MCF 10A (cell line): ENCODE results near the gene PGAP6. TPM values are rescaled to one million over a fixed set of nuclear protein-coding genes. Genes with fewer than 3 reads are reported as not detected.
A peak's percentile ranks its signal among the peaks of the same experiment; 100 is the strongest.

ENCODE experiments used
- BruUV-seq: library from RNA; stranded (reverse); fragments of 400-500 nt; replicated peaks from 2 replicates; lab custom pipeline; 2021; lab: Mats Ljungman, UMichigan
- CTCF ChIA-PET: fragments of 300-600 bp; sonication (Branson Sonifier 250); formaldehyde crosslinking; extraction: SDS; loops from one replicate; lab custom pipeline; 2021; ENCODE audit warnings: antibody characterized with exemption, inconsistent platforms; lab: Yijun Ruan, JAX
- POLR2A ChIA-PET: fragments of 300-600, 350-650 bp; sonication (Branson Sonifier 250); formaldehyde crosslinking; extraction: SDS; loops from one replicate; lab custom pipeline; 2020; ENCODE audit warnings: antibody characterized with exemption, inconsistent platforms; lab: Yijun Ruan, JAX
- DNase-seq: peaks from one replicate; pipeline ENCODE4 v3.0.0-alpha.2; 2018; ENCODE audit not compliant: unreplicated experiment
- H3K27ac Mint-ChIP-seq: one replicate; pipeline ENCODE4 v1.8.0; 2022; ENCODE audit warnings: mild to moderate bottlenecking, low read depth, mixed read lengths; ENCODE audit not compliant: unreplicated experiment
- H3K27me3 Mint-ChIP-seq: one replicate; pipeline ENCODE4 v1.8.0; 2022; ENCODE audit warnings: mixed read lengths; ENCODE audit not compliant: insufficient read depth, unreplicated experiment
- H3K36me3 Mint-ChIP-seq: one replicate; pipeline ENCODE4 v1.8.0; 2022; ENCODE audit warnings: mild to moderate bottlenecking, moderate library complexity, mixed read lengths; ENCODE audit not compliant: insufficient read depth, unreplicated experiment
- H3K4me1 Mint-ChIP-seq: one replicate; pipeline ENCODE4 v1.8.0; 2022; ENCODE audit warnings: mixed read lengths; ENCODE audit not compliant: insufficient read depth, unreplicated experiment
- H3K4me3 Mint-ChIP-seq: one replicate; pipeline ENCODE4 v1.8.0; 2022; ENCODE audit warnings: mild to moderate bottlenecking, moderate library complexity, mixed read lengths; ENCODE audit not compliant: unreplicated experiment
- H3K9me3 Mint-ChIP-seq: one replicate; pipeline ENCODE4 v1.8.0; 2022; ENCODE audit warnings: mixed read lengths; ENCODE audit not compliant: unreplicated experiment
- CTCF ChIP-seq: fragments of 200-600 bp; IDR thresholded peaks from one replicate; pipeline ENCODE4 v1.8.0; 2022; ENCODE audit warnings: antibody characterized with exemption, mild to moderate bottlenecking; ENCODE audit not compliant: unreplicated experiment
- intact Hi-C: fragments of 100-400 bp; cut with micrococcal nuclease; formaldehyde crosslinking; loops from 2 replicates; pipeline ENCODE4 v1.14.1; 2022
- total RNA-seq: library from RNA; stranded (reverse); gene quantifications from 2 replicates; pipeline ENCODE4 v1.2.3, GENCODE V29; 2022

PGAP6 gene
- total RNA-seq, 1 experiment from 2014 or later: 18.3 TPM

- Mint-ChIP-seq H3K27ac (no peak overlapping the region), H3K4me1 (peaks cover 6% of the 10 kb centered on the region), H3K4me3 (peak overlapping the region; percentile 26), H3K9me3 (no peaks in the 10 kb centered on the region), H3K27me3 (no peaks in the 10 kb centered on the region), H3K36me3 (peaks cover 10% of the 10 kb centered on the region)
- ChIA-PET POLR2A (interaction anchor here (0.6 to 1.6 kb wide), 4 partner anchors 8 to 126 kb away, joined by 3 to 8 read pairs (median 6); partner anchors contain the start of genes DECR2 and FAM234A), CTCF (interaction anchor here (0.6 to 1.7 kb wide), 2 partner anchors 258 to 289 kb away, joined by 3 to 5 read pairs; no protein-coding TSS in a partner anchor)
- BruUV-seq: no TSS peak
- DNase-seq: peak; percentile 90
- no peak for TF ChIP-seq CTCF
- intact Hi-C loops: no loop called here
These were observed 27.4 kb downstream of the PGAP6 start for GRCh38 chr16:354291-354881.

GRCh38 chr16:353404-354290 lies 28.1 kb downstream of the PGAP6 start:
- Mint-ChIP-seq H3K4me3 (peak overlapping the region; percentile 71), H3K27ac (no peak overlapping the region), H3K4me1 (peaks cover 6% of the 10 kb centered on the region), H3K27me3 (no peaks in the 10 kb centered on the region), H3K36me3 (peaks cover 10% of the 10 kb centered on the region), H3K9me3 (no peaks in the 10 kb centered on the region)
- DNase-seq: peak; percentile 21
- BruUV-seq: no TSS peak
- CTCF ChIA-PET: interaction anchor here (0.5 to 1.7 kb wide), 3 partner anchors 54 to 288 kb away, joined by 3 to 5 read pairs (median 3); no protein-coding TSS in a partner anchor
- no peak for TF ChIP-seq CTCF
- intact Hi-C loops: no loop called here
- POLR2A ChIA-PET: interaction anchor here (0.6 to 3.5 kb wide), 7 partner anchors 9 to 125 kb away, joined by 3 to 20 read pairs (median 8); partner anchors contain the start of genes FAM234A, LUC7L and MRPL28

- Mint-ChIP-seq H3K4me1 (peaks cover 13% of the 10 kb centered on the region), H3K27ac (peak within 1 kb of the TSS; percentile 39)
- intact Hi-C loops: no loop called here
These were observed 29.0 kb downstream of the PGAP6 start, which contains the start of gene AXIN1 for GRCh38 chr16:352547-353403. Gene AXIN1 (minus strand): TSS chr16:352723. CDS start chr16:347025, 5,698 bp downstream.

More at GRCh38 chr16:352547-353403, 29.0 kb downstream of the PGAP6 start, which contains the start of gene AXIN1:
- ChIA-PET CTCF (interaction anchor here (0.5 to 1.2 kb wide), 2 partner anchors 73 to 145 kb away, joined by 3 to 6 read pairs; partner anchors contain the start of gene ARHGDIG), POLR2A (interaction anchor here (1.3 to 3.5 kb wide), 5 partner anchors 18 to 124 kb away, joined by 3 to 20 read pairs (median 13); partner anchors contain the start of genes FAM234A, LUC7L and MRPL28)
- Mint-ChIP-seq H3K4me3 (peak within 1 kb of the TSS; percentile 74), H3K36me3 (peaks cover 10% of the 10 kb centered on the region), H3K27me3 (no peaks in the 10 kb centered on the region), H3K9me3 (no peaks in the 10 kb centered on the region)
- TF ChIP-seq CTCF: peak; percentile 50
- DNase-seq: peak; percentile 99
- BruUV-seq: no TSS peak
